GM10248 (cell line): ENCODE measurements around the gene EFEMP1.
"Not testable (repeated sequence)": the region's sequence is repeated elsewhere in the genome, so short reads cannot be mapped to it uniquely, and the experiment has no call there.

Experiments used
- CTCF ChIA-PET: fragments of 300-600 bp; sonication (Branson Sonifier 250); formaldehyde crosslinking; extraction: SDS; loops from one replicate; lab custom pipeline; 2021; ENCODE audit warnings: antibody characterized with exemption; lab: Yijun Ruan, JAX
- POLR2A ChIA-PET: fragments of 350-650 bp; sonication (Branson Sonifier 250); formaldehyde crosslinking; extraction: SDS; loops from one replicate; lab custom pipeline; 2020; ENCODE audit warnings: antibody characterized with exemption; lab: Yijun Ruan, JAX
- DNase-seq: peaks from one replicate; pipeline ENCODE4 v3.0.0; 2012; ENCODE audit errors: extremely low spot score
- CTCF ChIP-seq: IDR thresholded peaks from 2 replicates; pipeline ENCODE4 v1.5.1; 2012; ENCODE audit warnings: mild to moderate bottlenecking, low read depth; ENCODE audit errors: extremely low read depth, missing control alignments, control extremely low read depth

Gene EFEMP1

GRCh38 chr2:55839182-55839819 is 84.3 kb downstream of the EFEMP1 start:
- POLR2A ChIA-PET, result no interaction called here
- no peak for DNase-seq
- CTCF ChIA-PET, result interaction anchor here (0.9 to 2.3 kb wide), 4 partner anchors 8 to 16 kb away, joined by 3 to 5 read pairs (median 3); no protein-coding TSS in a partner anchor
- TF ChIP-seq CTCF, result no peak

- DNase-seq, result no peak
- ChIA-PET POLR2A (no interaction called here), CTCF (interaction anchor here (0.9 to 2.3 kb wide), 3 partner anchors 9 to 16 kb away, joined by 3 to 5 read pairs (median 3); no protein-coding TSS in a partner anchor)
- TF ChIP-seq CTCF, result no peak
These were observed 84.9 kb downstream of the EFEMP1 start for GRCh38 chr2:55838653-55839052.

- DNase-seq, POLR2A ChIA-PET: not testable (repeated sequence)
- CTCF ChIA-PET, result interaction anchor here (0.9 to 2.3 kb wide), 3 partner anchors 10 to 38 kb away, joined by 3 to 5 read pairs (median 3); no protein-coding TSS in a partner anchor
These were observed 85.5 kb downstream of the EFEMP1 start for GRCh38 chr2:55838117-55838516.

- CTCF ChIA-PET, result interaction anchor here (1.0 to 2.3 kb wide), 2 partner anchors 14 to 39 kb away, joined by 3 to 5 read pairs; no protein-coding TSS in a partner anchor
These were observed 86.5 kb downstream of the EFEMP1 start for GRCh38 chr2:55837073-55837472.

GRCh38 chr2:55831671-55832410 is 91.7 kb downstream of the EFEMP1 start:
- CTCF ChIA-PET, POLR2A ChIA-PET, DNase-seq: not testable (repeated sequence)

More at GRCh38 chr2:55837073-55837472, 86.5 kb downstream of the EFEMP1 start:
- POLR2A ChIA-PET, result no interaction called here
- DNase-seq, result no peak
- no peak for TF ChIP-seq CTCF

GRCh38 chr2:55827855-55828254 is 95.7 kb downstream of the EFEMP1 start:
- DNase-seq, result no peak
- POLR2A ChIA-PET, result no interaction called here
- CTCF ChIA-PET, result no interaction called here
- no peak for TF ChIP-seq CTCF

- CTCF ChIA-PET, DNase-seq, POLR2A ChIA-PET: not testable (repeated sequence)
These were observed 96.2 kb downstream of the EFEMP1 start for GRCh38 chr2:55827428-55827827.

- POLR2A ChIA-PET, result no interaction called here
- CTCF ChIA-PET, result no interaction called here
- no peak for TF ChIP-seq CTCF
- no peak for DNase-seq
These were observed 97.3 kb downstream of the EFEMP1 start for GRCh38 chr2:55826246-55826645.
